Activated CD8-positive, alpha-beta memory T cell treated with anti-CD3 and anti-CD28 coated beads, Interleukin-2, amount 10 ng/mL, durations not matched to agents 7 days and 5 days (primary cell): ENCODE results near the gene NRP1. TPM values are rescaled to one million over a fixed set of nuclear protein-coding genes. Genes with fewer than 3 reads are reported as not detected.
"Not testable (repeated sequence)": the region's sequence is repeated elsewhere in the genome, so short reads cannot be mapped to it uniquely, and the experiment has no call there.

Experiments
- ATAC-seq: fragments of 150-1000 bp; cut with Tn5 transposase; one replicate; pipeline ENCODE4 v1.10.0; 2021; ENCODE audit warnings: moderate library complexity
- CTCF ChIA-PET: fragments of 350-600 bp; sonication (Branson Sonifier 250); formaldehyde crosslinking; loops from one replicate; lab custom pipeline; 2021; ENCODE audit warnings: antibody characterized with exemption; lab: Charles Lee
- DNase-seq: peaks from one replicate; pipeline ENCODE4 v3.0.0-alpha.2; 2020
- H3K27ac Mint-ChIP-seq: one replicate; pipeline ENCODE4 v1.8.0; 2021; ENCODE audit warnings: mild to moderate bottlenecking, mixed read lengths
- H3K27me3 Mint-ChIP-seq: one replicate; pipeline ENCODE4 v1.8.0; 2021; ENCODE audit warnings: mixed read lengths
- H3K36me3 Mint-ChIP-seq: one replicate; pipeline ENCODE4 v1.8.0; 2021; ENCODE audit warnings: mild to moderate bottlenecking, mixed read lengths
- H3K4me1 Mint-ChIP-seq: one replicate; pipeline ENCODE4 v1.8.0; 2021; ENCODE audit warnings: mixed read lengths
- H3K4me3 Mint-ChIP-seq: one replicate; pipeline ENCODE4 v1.8.0; 2021; ENCODE audit warnings: mild to moderate bottlenecking, moderate library complexity, mixed read lengths
- H3K9me3 Mint-ChIP-seq: one replicate; pipeline ENCODE4 v1.8.0; 2022; ENCODE audit warnings: low read depth, mixed read lengths
- total RNA-seq, 2 experiments: library from RNA; stranded (reverse); gene quantifications; one replicate each; pipeline ENCODE4 v1.2.3, GENCODE V29; 2021

Gene NRP1
- 1 to 10 TPM in 1 of 2 experiments, under 1 TPM in 1; 0.55 to 2.0 TPM for total RNA-seq

GRCh38 chr10:33334153-33334804, at the start of gene NRP1:
NRP1 (minus strand) TSS chr10:33334667; CDS start chr10:33334382, 285 bp downstream.
- no peak for DNase-seq
- CTCF ChIA-PET = interaction anchor here (0.6 to 3.8 kb wide), 2 partner anchors 11 to 1305 kb away, joined by 3 to 20 read pairs; no protein-coding TSS in a partner anchor

GRCh38 chr10:33384201-33384600, 49.7 kb upstream of the NRP1 start:
- peaks cover 12% of the 10 kb centered on the region for H3K27me3 Mint-ChIP-seq
- H3K9me3 Mint-ChIP-seq, ATAC-seq, DNase-seq, H3K36me3 Mint-ChIP-seq, H3K27ac Mint-ChIP-seq, CTCF ChIA-PET, H3K4me1 Mint-ChIP-seq, H3K4me3 Mint-ChIP-seq: not testable (repeated sequence)

More at GRCh38 chr10:33334153-33334804, at the start of gene NRP1:
- no peaks in the 10 kb centered on the region for H3K9me3 Mint-ChIP-seq
- no peak within 1 kb of the TSS for H3K27ac Mint-ChIP-seq
- peak within 1 kb of the TSS; percentile 70 for H3K4me3 Mint-ChIP-seq
- ATAC-seq = peak; percentile 53
- no peaks in the 10 kb centered on the region for H3K36me3 Mint-ChIP-seq
- peaks cover 70% of the 10 kb centered on the region for H3K27me3 Mint-ChIP-seq
- H3K4me1 Mint-ChIP-seq = peaks cover 22% of the 10 kb centered on the region

DNA sequence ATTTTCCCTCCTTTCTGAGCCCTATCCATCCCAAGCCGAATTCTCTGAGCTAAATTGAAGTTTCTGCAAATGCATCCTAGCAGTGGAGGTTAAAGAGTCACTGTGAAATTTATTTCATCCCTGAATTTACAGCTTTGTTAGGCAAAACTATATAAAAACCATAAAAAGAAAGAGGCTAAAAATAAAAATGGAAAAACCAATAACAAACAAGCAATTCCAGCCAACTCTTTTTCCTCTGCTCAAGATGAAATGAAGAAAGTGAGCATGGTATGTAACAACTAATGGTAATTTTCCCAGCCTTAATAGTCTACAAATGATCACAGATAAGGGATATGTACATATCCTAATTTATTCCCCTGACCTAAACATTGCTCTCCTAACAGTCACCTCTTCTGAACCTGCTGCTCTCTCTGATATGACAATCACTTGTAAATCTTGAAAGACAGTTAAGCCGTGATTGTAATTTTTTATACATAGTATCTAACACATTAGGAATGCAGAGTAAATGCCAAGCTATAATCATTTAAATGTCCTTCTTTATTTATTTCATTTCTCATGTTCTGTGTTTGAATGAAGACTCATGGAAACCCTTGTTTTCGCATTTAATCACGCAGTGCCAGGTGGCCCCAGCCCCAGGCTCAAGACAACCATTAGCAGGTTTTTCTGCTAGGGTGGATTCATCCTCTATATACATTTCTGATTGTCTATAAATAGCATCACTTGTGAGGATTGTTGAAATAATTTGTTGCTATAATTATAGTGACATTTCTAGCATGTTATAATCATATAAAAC, 48.6 kb upstream of the NRP1 start:
- no peaks in the 10 kb centered on the region for H3K9me3 Mint-ChIP-seq
- ATAC-seq (no peak), DNase-seq (no peak)
- H3K4me1 Mint-ChIP-seq = no peaks in the 10 kb centered on the region
- no peak overlapping the region for H3K4me3 Mint-ChIP-seq
- peaks cover 8% of the 10 kb centered on the region for H3K27me3 Mint-ChIP-seq
- H3K36me3 Mint-ChIP-seq = no peaks in the 10 kb centered on the region
- CTCF ChIA-PET = interaction anchor here (0.6 kb wide), 1 partner anchor 988 kb away, joined by 3 read pairs; no protein-coding TSS in a partner anchor
- H3K27ac Mint-ChIP-seq = no peak overlapping the region

DNA sequence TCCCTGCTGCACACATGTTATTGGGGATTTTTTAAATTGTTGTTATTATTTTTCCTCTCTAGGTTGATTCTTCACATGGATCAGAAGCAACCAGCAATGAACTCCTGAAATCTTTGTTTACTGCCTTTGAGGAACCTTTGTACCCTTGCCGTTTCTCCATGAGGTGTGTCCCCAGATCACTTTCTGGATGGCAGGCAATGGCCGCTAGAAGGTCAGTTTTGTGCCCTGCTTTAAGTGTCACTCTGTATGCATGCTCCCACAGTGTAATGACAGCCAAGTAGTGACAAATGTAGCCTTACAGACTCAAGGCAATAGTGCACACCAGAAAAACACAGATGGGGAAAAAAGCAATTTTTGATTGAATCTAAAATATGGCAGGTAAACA, 47.7 kb upstream of the NRP1 start:
- CTCF ChIA-PET = no interaction called here
- Mint-ChIP-seq H3K9me3 (no peaks in the 10 kb centered on the region), H3K4me3 (no peak overlapping the region), H3K27ac (no peak overlapping the region), H3K27me3 (peaks cover 8% of the 10 kb centered on the region), H3K36me3 (no peaks in the 10 kb centered on the region), H3K4me1 (peaks cover 3% of the 10 kb centered on the region)
- ATAC-seq (no peak), DNase-seq (no peak)

GRCh38 chr10:33381451-33382215, 47.2 kb upstream of the NRP1 start:
- Mint-ChIP-seq H3K9me3 (no peaks in the 10 kb centered on the region), H3K36me3 (no peaks in the 10 kb centered on the region), H3K27me3 (peaks cover 8% of the 10 kb centered on the region), H3K4me3 (no peak overlapping the region), H3K27ac (no peak overlapping the region), H3K4me1 (peaks cover 7% of the 10 kb centered on the region)
- DNase-seq = no peak
- ATAC-seq = no peak
- CTCF ChIA-PET = no interaction called here

DNA sequence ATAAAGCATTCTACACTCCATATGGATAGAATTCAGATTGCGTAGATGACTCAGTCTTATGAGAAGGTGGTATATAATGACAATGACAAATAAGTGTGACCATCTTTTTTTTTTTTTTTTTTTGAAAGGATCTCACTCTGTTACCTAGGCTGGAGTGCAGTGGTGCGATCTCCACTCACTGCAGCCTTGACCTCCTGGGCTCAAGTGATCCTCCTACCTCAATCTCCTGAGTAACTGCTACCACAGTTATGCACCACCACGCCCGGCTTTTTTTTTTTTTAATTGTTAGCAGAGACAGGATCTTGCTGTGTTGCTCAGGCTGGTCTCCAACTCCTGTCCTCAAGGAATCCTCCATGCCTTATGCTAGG, 43.2 kb upstream of the NRP1 start:
- ATAC-seq (no peak), DNase-seq (no peak)
- CTCF ChIA-PET = interaction anchor here (1.1 kb wide), 1 partner anchor 24 kb away, joined by 3 read pairs; no protein-coding TSS in a partner anchor
- peaks cover 2% of the 10 kb centered on the region for H3K27me3 Mint-ChIP-seq
- peaks cover 7% of the 10 kb centered on the region for H3K4me1 Mint-ChIP-seq
- H3K9me3 Mint-ChIP-seq = no peaks in the 10 kb centered on the region
- H3K36me3 Mint-ChIP-seq = no peaks in the 10 kb centered on the region
- no peak overlapping the region for H3K27ac Mint-ChIP-seq
- H3K4me3 Mint-ChIP-seq = no peak overlapping the region

- no peaks in the 10 kb centered on the region for H3K36me3 Mint-ChIP-seq
- no peaks in the 10 kb centered on the region for H3K9me3 Mint-ChIP-seq
- DNase-seq = no peak
- H3K4me3 Mint-ChIP-seq = no peak overlapping the region
- CTCF ChIA-PET = interaction anchor here (1.1 kb wide), 1 partner anchor 25 kb away, joined by 3 read pairs; no protein-coding TSS in a partner anchor
- no peak overlapping the region for H3K27ac Mint-ChIP-seq
- H3K27me3 Mint-ChIP-seq = no peaks in the 10 kb centered on the region
- peaks cover 7% of the 10 kb centered on the region for H3K4me1 Mint-ChIP-seq
- ATAC-seq = no peak
Observed at GRCh38 chr10:33376976-33377657, 42.6 kb upstream of the NRP1 start.

DNA sequence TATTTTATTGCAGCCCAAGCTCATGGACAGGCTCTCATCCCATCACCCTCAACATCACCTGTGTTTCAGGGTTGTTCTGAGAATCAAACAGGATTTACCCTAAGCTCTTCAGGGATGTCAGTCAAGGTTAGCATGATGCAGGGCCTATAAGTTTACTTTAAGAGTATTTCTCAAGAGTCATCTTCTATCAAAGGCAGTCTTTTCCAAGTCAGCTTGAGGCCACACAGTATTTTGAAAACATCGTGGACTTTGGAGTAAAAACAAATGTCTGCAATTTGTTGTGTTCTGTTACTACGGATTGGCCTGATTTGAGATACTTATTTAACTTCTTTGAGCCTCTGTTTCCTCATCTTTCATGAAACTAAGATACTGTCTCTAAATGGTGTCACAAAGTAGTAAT, 42.0 kb upstream of the NRP1 start:
- ATAC-seq (no peak), DNase-seq (no peak)
- Mint-ChIP-seq H3K9me3 (no peaks in the 10 kb centered on the region), H3K36me3 (no peaks in the 10 kb centered on the region), H3K27ac (no peak overlapping the region), H3K27me3 (no peaks in the 10 kb centered on the region), H3K4me1 (peaks cover 7% of the 10 kb centered on the region), H3K4me3 (no peak overlapping the region)
- CTCF ChIA-PET = interaction anchor here (1.1 kb wide), 1 partner anchor 25 kb away, joined by 3 read pairs; no protein-coding TSS in a partner anchor

DNA sequence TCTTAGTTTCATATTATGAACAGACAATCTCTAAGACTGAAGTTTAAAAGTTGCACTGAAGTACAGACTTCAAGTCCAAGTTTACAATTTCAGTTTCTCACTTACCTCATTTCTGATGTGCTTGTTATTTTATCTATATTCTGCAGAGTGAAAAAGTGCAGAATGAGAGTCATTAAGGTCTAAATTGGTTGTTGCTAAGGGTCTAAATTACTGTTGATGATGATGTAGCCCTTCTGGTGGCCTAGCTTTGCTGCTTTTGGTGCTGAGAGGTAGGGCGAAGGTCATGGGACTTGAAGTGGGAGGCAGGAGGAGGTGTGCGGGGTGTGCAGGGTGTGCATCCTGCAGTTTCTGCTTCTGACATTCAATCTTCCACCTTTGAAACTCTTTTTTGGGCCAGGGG, 38.8 kb upstream of the NRP1 start:
- H3K9me3 Mint-ChIP-seq = no peaks in the 10 kb centered on the region
- H3K4me1 Mint-ChIP-seq = peaks cover 7% of the 10 kb centered on the region
- no peak overlapping the region for H3K4me3 Mint-ChIP-seq
- H3K27me3 Mint-ChIP-seq = peaks cover 4% of the 10 kb centered on the region
- CTCF ChIA-PET = no interaction called here
- H3K36me3 Mint-ChIP-seq = peaks cover 7% of the 10 kb centered on the region
- no peak overlapping the region for H3K27ac Mint-ChIP-seq
- ATAC-seq = no peak
- no peak for DNase-seq

DNA sequence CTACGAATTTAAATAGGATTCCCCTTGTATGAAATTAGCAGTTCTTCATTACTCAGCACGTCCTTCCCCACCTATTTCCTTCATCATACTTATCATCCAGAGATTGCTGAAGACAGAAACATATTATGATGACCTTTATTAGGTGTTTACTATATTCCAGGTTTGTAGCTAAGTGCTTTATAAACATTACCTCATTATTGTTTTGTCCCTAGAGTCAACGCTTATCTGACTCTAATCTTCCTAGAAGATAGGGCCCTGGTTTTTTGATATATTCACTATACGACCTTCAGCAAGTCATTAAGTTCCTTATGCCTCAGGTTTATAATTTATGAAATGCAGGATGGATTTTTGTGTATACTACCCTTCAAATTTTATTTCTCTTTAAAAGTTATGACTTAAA, 36.8 kb upstream of the NRP1 start:
- H3K27me3 Mint-ChIP-seq = peaks cover 4% of the 10 kb centered on the region
- peaks cover 8% of the 10 kb centered on the region for H3K36me3 Mint-ChIP-seq
- DNase-seq (no peak), ATAC-seq (no peak)
- peaks cover under 1% of the 10 kb centered on the region for H3K9me3 Mint-ChIP-seq
- no peak overlapping the region for H3K4me3 Mint-ChIP-seq
- CTCF ChIA-PET = no interaction called here
- H3K27ac Mint-ChIP-seq = no peak overlapping the region
- H3K4me1 Mint-ChIP-seq = peaks cover under 1% of the 10 kb centered on the region

GRCh38 chr10:33370434-33370930, 36.0 kb upstream of the NRP1 start:
- Mint-ChIP-seq H3K9me3 (peaks cover 3% of the 10 kb centered on the region), H3K4me3 (no peak overlapping the region), H3K27ac (no peak overlapping the region), H3K27me3 (peaks cover 4% of the 10 kb centered on the region), H3K36me3 (peaks cover 12% of the 10 kb centered on the region), H3K4me1 (peaks cover 7% of the 10 kb centered on the region)
- DNase-seq (no peak), ATAC-seq (no peak)
- CTCF ChIA-PET = no interaction called here

DNA sequence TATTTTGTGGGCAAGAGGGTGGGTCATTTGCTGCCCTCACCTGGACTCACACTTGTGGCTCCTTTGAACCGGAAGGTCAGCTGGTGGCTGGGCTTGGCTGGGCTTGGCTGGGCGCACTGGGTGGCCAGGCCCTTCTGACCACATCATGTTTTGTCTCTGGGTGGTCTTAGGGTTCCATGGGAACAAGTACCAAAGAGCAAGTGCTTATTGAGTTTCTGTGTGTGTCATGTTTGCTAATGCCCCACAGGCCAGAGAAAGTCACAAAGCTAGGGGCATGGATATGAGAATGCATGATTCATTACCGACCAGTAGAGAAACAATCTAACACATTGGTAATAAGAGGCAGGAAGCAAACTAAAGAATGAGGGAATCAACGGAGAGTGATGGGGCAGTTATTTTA, 33.6 kb upstream of the NRP1 start:
- H3K36me3 Mint-ChIP-seq = peaks cover 13% of the 10 kb centered on the region
- peaks cover 3% of the 10 kb centered on the region for H3K9me3 Mint-ChIP-seq
- DNase-seq (no peak), ATAC-seq (no peak)
- CTCF ChIA-PET = no interaction called here
- no peak overlapping the region for H3K27ac Mint-ChIP-seq
- no peak overlapping the region for H3K4me3 Mint-ChIP-seq
- H3K27me3 Mint-ChIP-seq = peaks cover 4% of the 10 kb centered on the region
- peaks cover 15% of the 10 kb centered on the region for H3K4me1 Mint-ChIP-seq
